HCT116 (cell line): ENCODE results near the gene HDAC10. TPM values are rescaled to one million over a fixed set of nuclear protein-coding genes. Genes with fewer than 3 reads are reported as not detected.

ENCODE experiments used
- ATAC-seq: fragments of 200-7000 bp; cut with Tn5 transposase; 2 replicates; pipeline ENCODE4 v1.9.1; 2020; ENCODE audit warnings: mild to moderate bottlenecking, moderate library complexity
- BruUV-seq: library from RNA; stranded (reverse); fragments of 400-500 nt; replicated peaks from 2 replicates; lab custom pipeline; 2021; lab: Mats Ljungman, UMichigan
- CTCF ChIA-PET: fragments of 300-600 bp; sonication (Branson Sonifier 250); formaldehyde crosslinking; loops from one replicate; lab custom pipeline; 2021; ENCODE audit warnings: antibody characterized with exemption; lab: Charles Lee
- POLR2A ChIA-PET: fragments of 300-600, 350-600 bp; sonication (Branson Sonifier 250); formaldehyde crosslinking; loops from one replicate; lab custom pipeline; 2021; ENCODE audit warnings: antibody characterized with exemption; lab: Charles Lee
- RAD21 ChIA-PET, 2 experiments: fragments of 300-600 bp; sonication (Branson Sonifier 250); formaldehyde crosslinking; loops; one replicate each; lab custom pipeline; 2023; ENCODE audit warnings: low total read pairs in 2 of 2; ENCODE audit not compliant: uncharacterized antibody in 2 of 2, unreplicated experiment in 2 of 2, low non-redundant PET in 1 of 2; lab: Charles Lee
- DNase-seq: peaks from one replicate; pipeline ENCODE4 v3.0.0-alpha.2; 2010; ENCODE audit warnings: low read depth, low spot score
- H2AFZ ChIP-seq: fragments of 200-600 bp; shearing (Covaris generic), sonication (generic); 2 replicates; pipeline ENCODE4 v1.6.1; 2017; ENCODE audit warnings: low read depth, mixed run types, mixed read lengths, antibody characterized with exemption, low read length; ENCODE audit not compliant: poor library complexity, severe bottlenecking
- H3K27ac ChIP-seq: 2 replicates; pipeline ENCODE4 v1.5.1; 2012; ENCODE audit warnings: low read depth, low read length
- H3K27me3 ChIP-seq: fragments of 200-600 bp; sonication (generic); 2 replicates; pipeline ENCODE4 v1.6.1; 2016; ENCODE audit warnings: mixed run types, low read length, mixed read lengths; ENCODE audit not compliant: insufficient read depth
- H3K36me3 ChIP-seq, 2 experiments: fragments of 200-500 bp in 1 of 2; fragments of 200-600 bp in 1 of 2; sonication (Bioruptor generic) in 1 of 2; sonication (generic) in 1 of 2; 2 replicates each; pipeline versions ENCODE4 v1.5.1 to v1.6.1; 2014 to 2016; ENCODE audit warnings: low read length in 2 of 2, inconsistent platforms in 1 of 2, mixed read lengths in 1 of 2, mixed run types in 1 of 2; ENCODE audit not compliant: insufficient read depth in 2 of 2, control insufficient read depth in 1 of 2
- H3K4me1 ChIP-seq, 2 experiments: fragments of 200-600 bp in 1 of 2; sonication (generic) in 1 of 2; 2 replicates each; pipeline versions ENCODE4 v1.5.1 to v1.6.1; 2012 to 2017; ENCODE audit warnings: low read length in 2 of 2, inconsistent platforms in 1 of 2, mild to moderate bottlenecking in 1 of 2, mixed read lengths in 1 of 2, mixed run types in 1 of 2, moderate library complexity in 1 of 2; ENCODE audit not compliant: insufficient read depth in 2 of 2, control insufficient read depth in 1 of 2
- H3K4me2 ChIP-seq: fragments of 200-600 bp; sonication (generic); 2 replicates; pipeline ENCODE4 v1.6.1; 2017; ENCODE audit warnings: mixed run types, low read length, mixed read lengths
- H3K4me3 ChIP-seq, 2 experiments: fragments of 200-600 bp in 1 of 2; sonication (generic) in 1 of 2; replicated peaks in 1 of 2; 2 replicates each; pipeline ENCODE4 v1.5.1; 2011 to 2016; ENCODE audit warnings: low read length in 2 of 2, control low read depth in 1 of 2, low read depth in 1 of 2, mild to moderate bottlenecking in 1 of 2, mixed read lengths in 1 of 2, mixed run types in 1 of 2
- H3K79me2 ChIP-seq: fragments of 200-600 bp; sonication (generic); 2 replicates; pipeline ENCODE4 v1.6.1; 2017; ENCODE audit warnings: mild to moderate bottlenecking, mixed run types, low read length, moderate library complexity, mixed read lengths; ENCODE audit not compliant: insufficient read depth
- H3K9ac ChIP-seq: fragments of 200-600 bp; sonication (generic); 2 replicates; pipeline ENCODE4 v1.6.1; 2016; ENCODE audit warnings: low read length, mixed read lengths
- H3K9me2 ChIP-seq: fragments of 200-600 bp; sonication (generic), shearing (Covaris generic); 2 replicates; pipeline ENCODE4 v1.6.1; 2017; ENCODE audit warnings: mixed run types, mild to moderate bottlenecking, moderate library complexity; ENCODE audit not compliant: insufficient read depth
- H3K9me3 ChIP-seq, 2 experiments: fragments of 200-500 bp in 1 of 2; fragments of 200-600 bp in 1 of 2; sonication (Bioruptor generic) in 1 of 2; sonication (generic) in 1 of 2; 2 replicates each; pipeline ENCODE4 v1.6.1; 2014 to 2017; ENCODE audit warnings: low read length in 2 of 2, mixed read lengths in 2 of 2, inconsistent platforms in 1 of 2, low read depth in 1 of 2, mild to moderate bottlenecking in 1 of 2, mixed run types in 1 of 2, moderate library complexity in 1 of 2; ENCODE audit not compliant: control insufficient read depth in 1 of 2, insufficient read depth in 1 of 2
- H4K20me1 ChIP-seq: fragments of 200-600 bp; sonication (generic), shearing (Covaris generic); 2 replicates; pipeline ENCODE4 v1.6.1; 2017; ENCODE audit warnings: mixed run types, mild to moderate bottlenecking, moderate library complexity; ENCODE audit not compliant: insufficient read depth
- CEBPB ChIP-seq: IDR thresholded peaks from 2 replicates; pipeline ENCODE4 v1.6.1; 2012; ENCODE audit warnings: low read depth
- EGR1 ChIP-seq: IDR thresholded peaks from 2 replicates; pipeline ENCODE4 v1.6.1; 2012; ENCODE audit warnings: low read depth
- FOSL1 ChIP-seq: IDR thresholded peaks from 2 replicates; pipeline ENCODE4 v1.6.1; 2012; ENCODE audit warnings: low read depth
- SP1 ChIP-seq: IDR thresholded peaks from 2 replicates; pipeline ENCODE4 v1.6.1; 2012; ENCODE audit warnings: low read depth
- SRF ChIP-seq: IDR thresholded peaks from 2 replicates; pipeline ENCODE4 v1.6.1; 2012; ENCODE audit warnings: low read depth
- intact Hi-C: fragments of 100-400 bp; cut with micrococcal nuclease; formaldehyde crosslinking; loops from 2 replicates; pipeline ENCODE4 v1.10.0; 2022
- total RNA-seq: library from RNA; stranded (reverse); gene quantifications from one replicate; pipeline ENCODE4 v1.2.1, GENCODE V29; 2021; ENCODE audit not compliant: unreplicated experiment

HDAC10 gene
- total RNA-seq, 1 experiment from 2014 or later: 67.5 TPM

DNA sequence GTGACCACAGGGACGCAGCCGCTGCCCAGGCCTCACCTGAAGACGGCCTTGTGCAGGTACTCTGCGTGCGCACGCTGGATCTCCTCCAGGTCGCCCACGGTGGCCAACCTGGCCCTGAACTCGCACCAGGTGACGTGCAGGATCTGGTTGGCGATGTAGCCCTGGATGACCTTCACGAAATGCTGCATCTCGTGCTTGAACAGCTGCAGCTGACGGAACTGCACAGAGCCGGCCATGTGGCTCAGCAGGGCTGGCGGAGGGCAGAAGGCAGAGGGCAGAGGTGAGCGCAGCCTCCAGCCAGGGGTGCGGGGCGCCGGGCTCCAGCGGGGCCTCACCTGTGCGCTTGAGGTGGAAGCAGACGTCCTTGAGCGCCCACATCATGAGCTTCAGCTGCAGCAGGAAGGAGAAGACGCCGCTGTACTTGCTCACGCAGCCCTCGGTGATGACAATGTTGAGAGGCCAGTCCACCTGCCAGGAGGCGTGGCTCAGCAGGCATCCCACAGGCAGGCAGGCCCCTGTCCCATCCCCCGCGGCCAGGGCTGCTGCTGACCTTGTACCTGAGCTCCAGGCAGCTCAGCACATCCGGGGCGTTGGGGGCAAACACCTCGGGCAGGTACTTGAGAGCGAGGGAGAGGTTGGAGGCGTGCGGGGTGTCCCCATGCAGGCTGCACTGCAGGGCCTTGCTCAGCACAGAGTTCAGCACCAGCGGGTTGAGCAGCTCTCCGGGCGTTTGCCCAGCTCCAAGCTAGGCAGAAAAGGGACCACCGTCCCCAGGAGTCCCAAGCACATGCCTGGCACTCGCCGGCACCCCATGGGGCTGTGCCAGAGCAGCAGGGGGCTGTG lies 32.7 kb downstream of the HDAC10 start:
- H3K36me3 ChIP-seq: peaks cover 32 to 51% of the 10 kb centered on the region in 2 experiments
- POLR2A ChIA-PET: no interaction called here

DNA sequence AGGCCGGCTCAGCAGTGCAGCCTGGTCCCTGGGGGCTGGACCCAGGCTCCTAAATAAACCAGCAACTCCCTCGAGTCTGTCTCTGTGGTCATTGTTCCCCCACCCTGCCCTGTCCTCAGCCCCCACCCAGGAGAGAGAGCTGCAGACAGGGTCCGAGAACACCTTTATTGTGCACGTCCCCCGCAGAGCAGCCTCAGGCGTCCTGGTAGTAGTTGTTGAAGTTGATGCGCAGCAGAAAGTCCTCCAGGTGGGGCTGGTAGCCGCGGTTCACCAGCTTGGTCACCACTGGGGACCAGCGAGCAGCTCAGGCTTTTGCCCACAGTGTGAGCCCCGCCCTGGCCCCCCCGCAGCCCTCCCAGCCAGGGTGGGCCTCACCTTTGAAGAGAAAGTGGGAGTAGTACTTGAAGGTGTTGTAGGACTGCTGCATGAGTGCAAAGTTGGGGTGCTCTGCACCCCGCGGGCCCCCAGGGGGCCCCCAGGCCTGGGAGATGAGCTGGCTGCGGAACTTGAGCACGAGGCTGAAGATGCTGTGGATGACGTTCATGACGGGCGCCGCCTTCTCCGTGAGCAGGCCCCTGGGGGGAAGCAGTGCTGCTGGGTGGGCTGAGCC lies 33.4 kb downstream of the HDAC10 start:
- no peak for ATAC-seq
- Histone ChIP-seq H3K9me3 (no peaks in the 10 kb centered on the region), H3K27me3 (no peaks in the 10 kb centered on the region), H3K9ac (no peak overlapping the region), H2AFZ (no peak overlapping the region), H3K4me1 (peaks cover 0 to 8% of the 10 kb centered on the region in 2 experiments; a peak in 3 of 4 replicates), H3K9me2 (no peaks in the 10 kb centered on the region), H4K20me1 (no peaks in the 10 kb centered on the region), H3K36me3 (peaks cover 29 to 56% of the 10 kb centered on the region in 2 experiments), H3K4me2 (no peak overlapping the region), H3K27ac (no peak overlapping the region), H3K4me3 (no peak overlapping the region), H3K79me2 (peaks cover 13% of the 10 kb centered on the region; the same call in 1 of the 2 replicates)
- no TSS peak for BruUV-seq
- RAD21 ChIA-PET: no interaction called here
- no peak for TF ChIP-seq FOSL1
- no peak for TF ChIP-seq EGR1
- intact Hi-C loops: no loop called here
- CTCF ChIA-PET: interaction anchor here (1.0 kb wide), 1 partner anchor 181 kb away, joined by 3 read pairs; no protein-coding TSS in a partner anchor
- POLR2A ChIA-PET: no interaction called here
- no peak for DNase-seq

More for the DNA sequence above, 32.7 kb downstream of the HDAC10 start:
- ChIA-PET CTCF (interaction anchor here (1.0 kb wide), 1 partner anchor 182 kb away, joined by 3 read pairs; no protein-coding TSS in a partner anchor), RAD21 (no interaction called here)
- TF ChIP-seq EGR1: no peak
- TF ChIP-seq SP1: no peak
- TF ChIP-seq CEBPB: no peak
- no peak for TF ChIP-seq SRF
- Histone ChIP-seq H3K9ac (no peak overlapping the region), H3K9me2 (no peaks in the 10 kb centered on the region), H3K4me1 (peaks cover 0 to 8% of the 10 kb centered on the region in 2 experiments; a peak in 3 of 4 replicates), H3K4me2 (no peak overlapping the region), H4K20me1 (no peaks in the 10 kb centered on the region), H2AFZ (no peak overlapping the region), H3K27me3 (no peaks in the 10 kb centered on the region), H3K79me2 (peaks cover 6% of the 10 kb centered on the region; the same call in 1 of the 2 replicates), H3K4me3 (no peak overlapping the region), H3K27ac (no peak overlapping the region), H3K9me3 (no peaks in the 10 kb centered on the region)
- BruUV-seq: no TSS peak
- intact Hi-C loops: no loop called here
- ATAC-seq: no peak
- no peak for DNase-seq
